ENCODE results near the gene WNT2B.

DNA sequence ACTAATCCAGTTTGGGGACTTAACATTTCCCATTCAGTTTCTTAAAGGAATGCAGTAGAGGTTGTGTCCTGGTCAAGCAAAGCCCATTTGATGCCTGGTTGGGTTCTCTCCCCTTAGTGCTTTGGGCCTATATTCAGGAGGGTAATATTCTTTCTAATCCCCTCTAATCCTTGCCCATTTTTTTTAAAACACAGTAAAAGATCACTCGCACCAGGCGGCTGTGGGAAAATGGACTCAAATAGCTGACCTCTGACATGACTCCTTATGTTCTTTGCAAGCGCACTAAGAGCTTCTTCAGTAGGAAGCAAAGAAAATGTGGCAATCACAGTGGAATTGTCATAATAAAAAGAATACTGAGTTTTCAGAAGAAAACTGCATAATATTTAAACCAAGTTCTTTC lies 49.9 kb downstream of the WNT2B start:
- TF ChIP-seq, protein P1, sequence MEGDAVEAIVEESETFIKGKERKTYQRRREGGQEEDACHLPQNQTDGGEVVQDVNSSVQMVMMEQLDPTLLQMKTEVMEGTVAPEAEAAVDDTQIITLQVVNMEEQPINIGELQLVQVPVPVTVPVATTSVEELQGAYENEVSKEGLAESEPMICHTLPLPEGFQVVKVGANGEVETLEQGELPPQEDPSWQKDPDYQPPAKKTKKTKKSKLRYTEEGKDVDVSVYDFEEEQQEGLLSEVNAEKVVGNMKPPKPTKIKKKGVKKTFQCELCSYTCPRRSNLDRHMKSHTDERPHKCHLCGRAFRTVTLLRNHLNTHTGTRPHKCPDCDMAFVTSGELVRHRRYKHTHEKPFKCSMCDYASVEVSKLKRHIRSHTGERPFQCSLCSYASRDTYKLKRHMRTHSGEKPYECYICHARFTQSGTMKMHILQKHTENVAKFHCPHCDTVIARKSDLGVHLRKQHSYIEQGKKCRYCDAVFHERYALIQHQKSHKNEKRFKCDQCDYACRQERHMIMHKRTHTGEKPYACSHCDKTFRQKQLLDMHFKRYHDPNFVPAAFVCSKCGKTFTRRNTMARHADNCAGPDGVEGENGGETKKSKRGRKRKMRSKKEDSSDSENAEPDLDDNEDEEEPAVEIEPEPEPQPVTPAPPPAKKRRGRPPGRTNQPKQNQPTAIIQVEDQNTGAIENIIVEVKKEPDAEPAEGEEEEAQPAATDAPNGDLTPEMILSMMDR (IDR thresholded peaks at IDR 0.05; ENCODE audit: low read depth, low read length), result no peak
- TF ChIP-seq EZH2phosphoT487 (IDR thresholded peaks at IDR 0.05; ENCODE audit: low read depth), result no peak

All from OCI-LY3 (cell line).